NCI-H526 treated with DMSO at 0.1 percent for 48 hours (cell line): Measurements from ENCODE around the gene SOCS7.
"Not testable (repeated sequence)": the region's sequence is repeated elsewhere in the genome, so short reads cannot be mapped to it uniquely, and the experiment has no call there.

Experiments used
- DNase-seq: peaks from one replicate; lab custom pipeline; 2025; lab: John Stamatoyannopoulos, UW

SOCS7 gene

DNA sequence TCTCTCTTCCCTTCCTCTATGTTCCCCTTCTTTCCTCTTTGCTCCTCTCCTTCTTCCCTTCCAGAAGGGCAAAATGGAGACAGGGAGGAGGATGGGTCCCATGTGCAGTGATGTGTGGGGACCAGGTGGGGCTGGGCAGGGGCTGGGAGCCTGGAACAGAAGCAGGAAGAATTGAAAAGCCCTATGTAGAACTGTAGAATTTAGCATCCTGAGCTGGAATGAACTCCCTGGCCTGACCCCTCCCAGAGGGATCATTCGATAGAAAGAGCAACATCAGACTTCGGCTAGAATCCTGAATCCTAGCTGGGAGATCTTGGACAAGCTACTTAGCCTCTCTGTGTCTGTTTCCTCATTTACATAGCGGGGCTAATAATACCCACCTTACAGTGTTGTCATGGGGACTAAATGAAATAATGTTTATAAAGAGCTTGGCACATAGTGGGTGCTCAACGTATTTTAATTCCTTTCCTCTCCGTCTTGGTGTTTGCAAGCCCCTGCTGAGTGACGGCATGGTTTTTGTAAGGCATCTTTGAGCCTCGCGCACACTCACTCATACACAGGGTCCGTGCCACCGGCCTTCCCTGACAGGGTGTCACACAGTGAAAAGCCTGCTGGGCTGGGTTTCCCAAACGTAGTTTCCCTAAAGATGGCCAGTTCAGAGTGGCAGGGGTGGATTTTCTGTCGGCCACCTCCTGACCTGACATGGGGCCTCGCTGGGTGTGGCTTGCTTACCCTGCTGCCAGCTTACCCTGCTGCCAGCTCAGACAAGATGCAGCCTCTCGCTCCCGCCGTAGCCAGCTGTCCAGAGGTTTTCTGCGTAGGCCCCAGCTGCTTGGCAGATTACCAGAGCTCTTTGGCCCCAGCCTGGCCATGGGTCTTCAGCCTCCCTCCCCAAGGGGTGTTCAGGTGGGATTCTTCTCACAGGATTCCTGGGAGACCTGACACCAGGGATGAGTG, 70.5 kb downstream of the SOCS7 start:
- no peak for DNase-seq

DNA sequence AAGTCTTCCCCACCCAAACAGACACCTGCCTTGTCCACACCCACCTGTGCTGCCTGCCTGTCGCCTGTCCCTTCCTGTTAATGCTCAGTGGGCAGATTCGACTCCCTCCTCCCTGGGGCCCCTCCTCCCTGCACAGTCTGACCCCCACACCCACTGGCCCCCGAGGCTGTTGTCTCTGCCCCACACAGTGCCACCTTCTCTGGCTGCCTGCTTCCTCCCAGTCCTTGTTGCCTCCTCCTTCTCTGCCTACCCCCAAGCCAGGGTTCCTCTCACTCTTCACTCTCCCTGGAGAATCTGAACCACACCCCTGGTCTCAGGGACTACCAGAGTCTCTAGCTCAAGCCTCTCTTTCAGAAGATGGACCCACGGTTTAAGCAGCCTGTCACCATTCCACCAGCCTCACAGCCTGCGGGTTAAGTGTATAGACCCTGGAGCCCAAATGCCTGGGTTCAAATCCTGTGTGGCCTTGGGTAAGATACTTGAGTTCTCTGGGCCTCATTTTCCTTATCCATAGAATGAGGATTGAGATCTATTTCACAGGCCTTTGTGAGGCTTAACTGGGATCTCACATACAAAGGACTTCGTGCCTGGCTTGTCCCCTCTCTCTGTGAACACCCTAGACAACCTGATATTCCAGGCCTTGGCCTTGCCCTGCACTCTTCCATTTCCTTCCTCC, 72.8 kb downstream of the SOCS7 start:
- DNase-seq = no peak

DNA sequence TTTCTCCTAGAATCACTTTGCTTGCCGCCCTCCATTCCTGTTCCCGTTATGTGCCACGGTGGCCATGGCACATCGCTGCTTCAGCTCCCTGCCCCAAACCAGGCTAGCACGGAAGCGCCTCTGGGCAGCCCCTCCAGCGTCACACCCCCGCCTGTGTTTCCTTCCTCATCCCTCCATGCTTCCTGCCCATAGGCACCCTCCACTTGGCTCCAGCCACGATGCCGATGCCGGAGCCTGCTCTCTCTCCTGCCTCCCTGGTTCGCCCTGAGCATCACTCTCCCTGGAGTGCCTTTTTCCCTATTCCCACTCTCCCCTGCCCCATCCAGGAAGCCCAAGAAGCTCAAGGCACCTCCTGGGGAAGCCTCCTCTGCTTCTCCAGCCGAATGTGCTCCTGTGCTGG, 73.4 kb downstream of the SOCS7 start:
- DNase-seq = no peak

DNA sequence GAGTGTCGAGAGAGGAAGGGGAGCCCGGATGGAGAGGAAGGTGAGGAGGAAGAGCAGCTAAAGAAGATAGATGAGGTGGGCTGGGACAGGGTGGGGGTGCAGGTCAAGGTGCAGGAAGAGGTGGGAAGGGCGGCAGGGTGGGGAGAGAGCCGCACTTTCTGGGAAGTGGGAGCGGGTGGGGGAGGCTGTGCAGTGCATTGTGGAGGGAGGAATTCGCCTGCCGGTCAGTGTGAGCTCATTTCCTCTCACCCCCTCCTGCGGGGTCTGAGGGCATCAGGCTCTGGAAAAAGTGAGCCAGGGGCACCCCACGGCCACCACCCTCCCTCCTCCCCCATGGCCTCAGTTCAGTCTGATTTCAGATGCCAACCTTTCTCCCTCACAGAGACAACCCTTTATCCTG, 74.1 kb downstream of the SOCS7 start:
- DNase-seq = no peak

DNA sequence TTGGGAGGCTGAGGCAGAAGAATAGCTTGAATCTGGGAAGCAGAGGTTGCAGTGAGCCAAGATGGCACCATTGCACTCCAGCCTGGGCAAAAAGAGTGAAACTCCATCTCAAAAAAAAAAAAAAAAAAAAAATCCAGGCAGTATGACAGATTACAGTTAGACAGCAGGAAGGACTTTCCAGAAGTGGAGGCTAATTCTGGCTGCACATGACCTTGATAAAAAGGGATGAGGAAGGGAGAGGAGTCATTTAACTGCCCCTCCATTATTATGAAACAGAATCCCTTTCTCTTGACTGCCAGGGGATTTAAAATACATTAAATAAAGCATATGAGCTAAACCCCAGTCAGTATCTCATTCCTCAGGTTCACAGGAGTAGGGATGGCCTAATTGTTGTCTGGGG, 74.8 kb downstream of the SOCS7 start:
- DNase-seq = no peak

DNA sequence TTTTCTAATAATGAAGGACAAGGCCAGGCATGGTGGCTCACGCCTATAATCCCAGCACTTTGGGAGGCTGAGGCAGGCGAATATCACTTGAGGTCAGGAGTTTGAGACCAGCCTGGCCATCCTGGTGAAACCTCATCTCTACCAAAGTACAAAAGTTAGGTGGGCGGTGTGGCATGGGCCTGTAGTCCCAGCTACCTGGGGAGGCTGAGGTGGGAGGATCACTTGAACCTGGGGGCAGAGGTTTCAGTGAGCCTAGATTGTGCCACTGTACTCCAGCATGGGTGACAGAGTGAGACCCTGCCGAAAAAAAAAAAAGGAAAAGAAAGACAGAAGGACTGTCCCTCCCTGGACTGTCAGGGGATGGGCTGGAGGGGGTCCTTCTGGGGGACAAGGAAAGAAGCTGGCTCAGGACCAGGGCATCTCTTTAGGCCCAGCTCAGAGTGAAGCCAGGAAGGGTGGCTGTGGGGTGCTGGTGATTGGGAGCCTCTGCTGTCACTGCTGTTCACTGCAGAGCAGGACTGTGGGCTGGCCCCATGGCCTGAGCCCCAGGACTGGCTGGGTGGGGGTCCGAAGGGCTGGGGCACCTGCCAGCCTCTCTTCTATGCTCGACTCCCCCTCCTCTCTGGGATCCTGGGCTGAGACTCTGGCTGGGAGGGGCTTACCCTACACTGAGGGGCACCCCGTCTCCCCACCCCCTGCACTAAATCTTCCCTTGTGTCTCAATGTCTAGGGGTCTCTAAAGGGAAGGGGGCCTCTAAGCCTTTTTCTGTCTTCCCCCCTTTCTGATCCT, 75.7 kb downstream of the SOCS7 start:
- no peak for DNase-seq

DNA sequence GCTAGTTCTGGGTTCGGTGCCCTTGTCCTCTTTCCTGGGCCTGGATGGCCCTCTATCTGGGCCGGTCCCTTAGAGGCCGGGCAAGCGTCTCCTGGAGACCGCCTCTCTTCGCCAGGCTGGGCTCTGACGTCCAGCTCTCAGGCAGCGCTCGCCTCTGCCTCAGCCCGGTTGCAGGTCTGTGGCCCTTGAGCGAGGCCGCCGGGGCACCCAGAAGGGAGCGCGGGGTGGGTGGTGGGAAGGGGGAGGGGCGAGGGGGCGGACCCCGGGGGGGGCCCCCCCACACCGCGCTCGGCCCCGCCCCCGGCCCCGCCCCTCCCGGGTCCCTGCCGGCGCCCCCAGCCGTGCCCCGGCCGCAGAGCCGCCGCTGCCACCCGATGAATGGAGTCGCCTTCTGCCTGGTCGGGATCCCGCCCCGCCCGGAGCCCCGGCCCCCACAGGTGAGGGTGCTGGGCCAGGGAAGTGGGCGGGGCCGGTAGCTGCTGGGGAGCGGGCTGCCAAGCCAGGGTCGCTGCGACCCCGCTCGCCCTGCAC, 76.5 kb downstream of the SOCS7 start, which contains the start of gene ARHGAP23:
Gene ARHGAP23, plus strand, starts transcription at position 353 of the 531 bp plus-strand sequence. Its CDS starts 22 bp downstream, at position 375.
- DNase-seq = no peak

DNA sequence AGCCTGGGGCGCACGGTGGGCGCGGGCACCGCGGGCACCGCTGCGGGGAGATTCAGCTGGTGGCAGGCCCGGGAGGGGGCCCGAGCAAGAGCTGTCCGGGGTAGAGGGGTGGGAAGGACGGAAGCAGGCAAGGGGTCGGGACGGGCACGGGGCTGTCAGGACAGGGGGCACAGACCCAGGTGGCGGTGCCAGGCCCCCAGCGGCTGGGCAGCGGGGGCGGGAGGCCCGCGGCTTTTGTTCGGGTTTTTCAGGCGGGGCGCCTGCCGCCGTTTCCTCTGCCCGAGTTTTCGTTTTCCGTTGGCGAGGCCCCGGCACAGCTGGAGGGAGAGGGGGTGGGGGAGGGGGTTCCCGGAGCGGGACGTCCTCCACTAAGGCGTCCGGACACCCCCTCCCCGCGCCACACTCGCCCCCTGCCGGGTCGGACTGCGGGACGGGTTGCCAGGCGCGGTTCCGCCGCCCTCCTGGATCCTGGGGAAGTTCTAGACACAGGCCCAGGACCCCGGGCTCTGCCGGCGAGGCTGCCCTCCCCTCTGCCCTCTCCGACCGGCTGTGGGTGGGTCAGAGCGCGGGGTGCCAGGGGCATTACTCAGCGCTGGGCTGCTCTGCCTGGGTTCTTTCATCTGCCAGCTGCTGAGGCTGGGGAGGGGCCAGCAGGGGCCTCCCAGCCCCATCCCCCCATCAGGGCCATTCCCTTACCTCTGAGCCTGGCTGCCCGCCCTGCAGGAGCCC, 77.2 kb downstream of the SOCS7 start:
- no peak for DNase-seq

DNA sequence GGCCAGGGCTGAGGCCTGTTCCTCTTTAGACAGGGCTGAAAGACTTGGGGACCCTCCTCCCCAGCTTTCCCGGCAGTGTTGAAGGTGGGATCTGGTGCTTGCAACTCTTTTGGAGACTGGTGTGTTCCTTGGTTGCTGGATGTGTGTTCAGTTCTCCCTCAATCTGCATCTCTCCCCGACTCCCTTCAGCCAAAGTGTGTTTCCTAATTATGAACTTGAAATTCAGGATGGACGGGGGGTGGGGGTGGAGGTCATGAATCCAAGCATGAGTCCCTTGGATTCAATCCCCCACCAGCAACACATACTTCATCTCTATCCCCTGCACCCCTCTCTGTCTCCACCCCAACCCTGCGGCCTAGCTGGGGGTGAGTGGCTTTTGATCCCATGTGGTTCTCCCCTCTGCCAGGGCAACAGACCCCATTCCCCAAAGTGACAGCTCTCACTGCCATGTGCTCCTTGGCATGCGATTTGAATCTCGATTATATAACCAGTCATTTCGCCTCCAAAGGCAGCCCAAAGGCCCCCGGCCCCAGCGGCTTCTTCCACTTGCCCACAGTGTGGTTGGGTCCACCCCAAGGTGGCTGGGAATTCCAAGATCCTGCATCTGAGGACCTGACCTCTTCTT, 77.9 kb downstream of the SOCS7 start:
- no peak for DNase-seq

DNA sequence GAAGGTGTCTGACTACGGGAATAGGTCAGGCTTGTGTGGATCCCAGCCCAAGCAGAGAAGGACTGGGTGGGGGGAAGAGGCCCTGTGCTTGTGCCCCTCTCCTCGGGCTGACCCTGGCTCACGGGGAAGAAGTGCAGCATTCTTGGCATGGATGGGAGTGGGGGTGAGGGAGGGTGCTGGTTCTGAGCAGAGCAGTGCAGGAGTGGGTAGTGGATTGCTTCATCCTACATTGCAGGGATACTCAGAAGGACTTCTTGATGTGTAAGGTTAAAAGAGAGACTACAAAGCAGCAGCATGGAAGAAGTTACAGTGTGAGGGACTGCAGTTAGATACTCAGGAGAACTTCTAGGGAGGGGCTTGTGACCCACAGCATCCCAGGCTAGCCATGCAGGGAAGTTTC, 78.7 kb downstream of the SOCS7 start:
- DNase-seq = no peak

DNA sequence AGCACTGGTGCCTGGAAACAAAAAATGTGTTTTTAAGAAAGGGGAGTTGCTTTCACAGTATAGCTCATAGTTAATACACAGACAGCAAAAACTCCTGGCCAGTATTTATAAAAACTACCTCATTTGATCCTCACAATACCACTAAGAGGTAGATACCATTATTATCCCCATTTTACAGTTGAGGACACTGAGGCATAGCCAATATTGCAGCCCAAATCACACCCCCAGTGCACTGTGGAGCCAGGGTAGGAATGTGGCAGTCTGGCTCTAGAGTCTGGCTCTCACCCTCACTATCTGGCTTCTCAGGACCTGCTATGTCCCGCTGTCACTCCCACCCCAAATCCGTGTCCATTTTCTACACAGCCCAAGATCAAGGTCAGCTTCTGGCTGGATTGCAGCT, 79.2 kb downstream of the SOCS7 start:
- DNase-seq = no peak

DNA sequence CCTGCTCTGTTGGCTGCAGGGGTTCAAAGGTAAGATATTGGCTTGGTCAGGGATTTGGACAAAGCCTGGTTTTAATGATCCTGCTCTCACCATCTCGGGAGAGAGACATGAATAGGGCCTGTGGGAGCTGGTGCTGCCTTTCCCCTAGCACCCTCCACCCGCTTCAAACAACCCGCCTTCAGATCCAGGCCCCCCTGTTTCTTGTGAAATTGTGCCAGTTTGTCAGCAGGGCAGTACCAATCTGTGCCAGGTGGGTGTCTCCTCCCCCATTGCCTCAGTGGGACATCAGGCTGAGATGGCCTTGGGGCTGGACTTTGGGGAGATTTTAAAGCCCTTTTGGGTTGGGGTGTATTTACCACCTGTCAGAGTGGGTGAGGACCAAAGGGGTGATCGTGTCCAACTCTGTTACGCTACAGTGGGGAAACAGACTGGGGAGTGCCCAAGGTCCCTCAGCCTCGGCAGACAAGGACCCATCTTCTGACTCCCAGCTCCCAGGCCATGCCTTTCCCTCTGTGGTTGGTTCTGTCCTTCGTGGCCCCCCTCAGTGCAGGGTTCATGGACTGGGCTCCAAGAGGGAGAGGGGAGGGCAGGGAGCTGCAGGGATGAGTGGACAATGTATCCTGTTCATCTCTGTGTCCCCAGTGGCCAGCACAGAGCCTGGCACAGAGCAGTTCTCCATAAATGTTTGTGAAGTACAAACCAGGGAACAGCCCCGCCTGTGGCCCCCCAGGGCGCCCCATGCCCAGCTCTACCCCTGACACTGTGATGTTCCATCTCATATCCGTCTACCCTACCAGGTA, 79.9 kb downstream of the SOCS7 start:
- DNase-seq = no peak

DNA sequence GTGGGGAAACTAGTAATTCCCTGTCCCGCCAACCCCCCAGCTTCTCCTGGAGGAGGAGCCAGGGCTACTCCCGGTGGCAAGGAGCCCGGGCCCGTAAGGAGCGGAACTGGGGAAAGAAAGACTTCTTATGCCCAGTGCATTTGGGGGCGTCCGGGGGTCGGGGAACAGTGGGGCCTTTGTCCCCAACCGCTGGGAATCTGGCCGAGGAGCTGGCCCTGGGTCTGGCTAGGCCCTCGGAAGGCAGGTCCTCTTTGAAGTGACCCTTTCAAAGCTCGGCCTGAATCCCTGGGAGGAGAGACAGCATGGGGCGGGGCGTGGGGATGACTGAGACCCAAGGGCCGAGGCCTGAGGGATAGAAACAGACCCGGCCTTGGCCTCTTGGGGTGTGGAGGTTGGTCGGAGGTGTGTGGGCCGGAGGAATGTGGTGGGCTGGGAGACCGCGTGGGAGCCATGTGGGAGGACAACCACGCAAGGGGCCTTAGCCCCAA, 82.6 kb downstream of the SOCS7 start:
- DNase-seq = no peak

DNA sequence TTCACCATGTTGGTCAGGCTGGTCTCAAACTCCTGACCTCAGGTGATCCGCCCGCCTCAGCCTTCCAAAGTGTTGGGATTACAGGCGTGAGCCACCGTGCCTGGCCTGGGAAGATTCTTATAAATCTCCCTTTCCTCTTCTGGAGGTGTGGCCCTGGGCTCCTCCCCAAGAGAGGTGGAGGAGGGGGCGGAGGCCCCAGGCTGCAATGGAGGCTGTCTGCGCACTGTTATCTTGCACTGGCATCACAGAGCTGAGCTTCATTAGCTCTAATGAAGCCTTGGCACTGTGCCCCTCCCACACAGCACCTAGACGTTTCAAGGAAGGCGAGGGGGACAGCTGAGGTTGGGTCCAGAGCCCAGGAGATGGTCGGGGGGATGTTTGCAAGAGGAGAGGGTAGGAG, 84.2 kb downstream of the SOCS7 start:
- DNase-seq = no peak

DNA sequence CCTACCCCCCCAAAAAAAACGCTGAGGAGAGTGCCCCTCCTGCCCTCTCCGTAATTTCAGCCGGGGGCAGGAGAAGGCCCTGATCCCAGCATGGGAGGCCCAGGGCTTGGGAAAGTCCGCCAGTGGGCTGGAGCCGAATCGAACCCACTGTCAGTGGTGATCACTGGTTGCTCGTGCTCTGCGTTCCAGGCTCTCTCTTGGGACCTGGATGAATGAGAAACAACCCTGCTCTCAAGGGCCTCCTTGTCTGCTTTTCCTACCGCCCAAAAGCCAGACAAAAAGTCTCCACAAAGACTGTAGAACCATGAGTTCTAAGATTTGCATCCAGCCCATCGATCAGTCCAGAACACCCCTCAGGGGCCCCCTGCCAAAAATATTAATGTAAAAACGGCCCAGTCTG, 84.7 kb downstream of the SOCS7 start:
- DNase-seq = no peak

DNA sequence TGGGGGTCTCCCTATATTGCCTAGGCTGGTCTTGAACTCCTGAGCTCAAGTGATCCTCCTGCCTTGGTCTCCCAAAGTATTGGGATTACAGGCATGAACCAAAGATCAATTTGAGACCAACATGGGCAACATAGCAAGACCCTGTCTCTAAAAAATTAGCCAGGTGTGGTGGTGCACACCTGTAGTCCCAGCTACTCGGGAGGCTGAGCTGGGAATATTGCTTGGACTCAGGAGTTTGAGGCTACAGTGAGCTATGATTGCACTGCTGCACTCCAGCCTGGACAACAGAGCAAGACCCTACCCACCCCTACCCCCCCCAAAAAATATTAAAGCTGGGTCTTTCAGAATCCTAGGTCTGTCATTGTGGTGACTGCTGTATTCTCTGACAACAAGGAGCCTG, 85.7 kb downstream of the SOCS7 start:
- not testable (repeated sequence) for DNase-seq

DNA sequence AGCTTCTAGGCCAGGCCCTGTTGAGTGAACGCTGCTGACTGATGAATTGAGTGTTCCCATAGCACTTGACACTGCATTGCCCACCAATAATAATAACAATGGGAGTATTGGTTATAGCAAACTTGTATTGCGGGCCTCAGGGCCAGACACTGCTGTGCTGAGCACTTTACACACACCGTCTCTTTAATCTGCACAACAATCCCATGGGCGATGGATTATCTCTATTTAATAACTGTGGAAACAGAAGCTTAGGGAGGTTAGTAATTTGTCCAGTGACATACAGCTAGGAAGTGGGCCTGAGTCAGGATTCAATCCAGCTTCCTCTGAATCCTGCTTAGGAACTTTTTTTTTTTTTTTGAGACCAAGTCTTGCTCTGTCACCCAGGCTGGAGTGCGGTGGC, 87.8 kb downstream of the SOCS7 start:
- no peak for DNase-seq

DNA sequence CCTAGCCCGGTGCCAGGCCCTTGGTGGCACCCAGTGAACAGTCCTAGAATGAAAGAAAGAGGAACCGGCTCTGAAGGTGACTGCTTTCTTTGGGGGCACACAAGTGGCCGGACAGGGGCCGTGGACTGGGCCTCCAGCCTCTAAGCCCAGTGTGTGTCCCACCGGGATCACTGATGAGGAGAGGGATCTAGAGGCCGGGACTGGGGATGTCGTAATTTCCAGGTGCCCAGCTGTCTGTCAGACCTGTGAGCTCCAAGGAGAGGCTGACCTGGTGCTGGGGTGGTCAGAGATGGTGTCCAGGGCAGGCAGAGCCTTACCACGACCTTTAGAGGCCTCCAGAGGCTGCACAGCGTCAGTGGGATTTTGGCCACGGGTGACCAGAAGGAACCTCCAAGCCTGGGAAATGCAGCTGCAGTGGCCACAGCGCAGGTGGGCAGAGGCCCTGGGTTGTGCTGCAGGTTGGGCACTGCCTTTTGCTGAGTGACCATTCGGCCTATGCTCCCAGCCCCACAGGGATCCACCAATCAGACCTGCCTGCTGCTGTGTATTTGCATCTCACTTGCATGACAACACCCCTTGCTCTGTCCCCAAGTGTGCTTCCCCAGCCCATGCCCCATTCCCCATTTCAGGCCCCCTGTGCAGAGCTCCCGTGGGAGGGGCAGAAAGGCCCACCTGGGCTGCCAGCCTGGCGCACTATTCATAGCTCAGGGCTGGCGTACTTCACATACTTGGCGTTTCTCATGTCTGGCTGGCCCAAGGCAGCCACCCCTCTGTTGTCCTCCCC, 89.2 kb downstream of the SOCS7 start:
- no peak for DNase-seq

DNA sequence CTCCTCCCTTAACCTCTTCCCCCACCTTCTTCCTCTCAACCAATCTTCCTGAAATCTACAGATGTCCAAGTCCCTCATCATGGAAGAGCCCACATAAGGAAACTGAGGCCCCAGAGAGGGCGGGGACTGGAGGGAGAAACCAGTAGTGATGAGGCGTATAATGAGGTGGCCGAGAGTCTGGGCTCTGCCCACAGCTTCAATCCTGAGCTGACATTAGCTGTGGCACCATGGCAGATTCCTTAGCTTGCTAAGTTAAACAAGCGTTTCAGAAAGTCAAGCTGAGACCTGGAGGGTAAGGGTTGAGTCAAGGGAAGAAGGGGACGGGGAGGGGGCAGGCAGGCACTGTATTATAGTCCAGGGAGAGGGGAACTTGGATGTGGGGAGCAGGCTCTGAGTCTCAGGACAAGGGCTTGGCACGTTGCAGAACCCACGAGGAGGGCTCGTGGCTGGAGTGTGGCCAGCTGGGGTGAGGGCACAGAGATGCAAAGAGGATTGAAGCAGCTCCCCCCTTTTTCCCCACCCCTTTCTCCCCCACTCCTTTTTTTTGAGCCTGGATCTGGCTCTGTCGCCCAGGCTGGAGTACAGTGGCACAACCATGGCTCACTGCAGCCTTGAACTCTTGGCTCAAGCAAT, 89.9 kb downstream of the SOCS7 start:
- DNase-seq = no peak
